Glutamatergic neuron (in vitro differentiated cells): ENCODE results near the gene ZBTB7C. TPM values are rescaled to one million over a fixed set of nuclear protein-coding genes. Genes with fewer than 3 reads are reported as not detected.

ENCODE experiments used
- DNase-seq: peaks from one replicate; pipeline ENCODE4 v3.0.0; 2022
- H3K27ac Mint-ChIP-seq: one replicate; pipeline ENCODE4 v1.8.0; 2020; ENCODE audit warnings: mild to moderate bottlenecking, mixed read lengths, inconsistent platforms; ENCODE audit not compliant: unreplicated experiment
- H3K27me3 Mint-ChIP-seq: one replicate; pipeline ENCODE4 v1.8.0; 2020; ENCODE audit warnings: mild to moderate bottlenecking, moderate library complexity, mixed read lengths, inconsistent platforms; ENCODE audit not compliant: unreplicated experiment
- H3K36me3 Mint-ChIP-seq: one replicate; pipeline ENCODE4 v1.8.0; 2020; ENCODE audit warnings: mild to moderate bottlenecking, mixed read lengths, inconsistent platforms; ENCODE audit not compliant: unreplicated experiment
- H3K4me1 Mint-ChIP-seq: one replicate; pipeline ENCODE4 v1.8.0; 2020; ENCODE audit warnings: mild to moderate bottlenecking, low read depth, mixed read lengths, inconsistent platforms; ENCODE audit not compliant: unreplicated experiment
- H3K4me3 Mint-ChIP-seq: one replicate; pipeline ENCODE4 v1.8.0; 2020; ENCODE audit warnings: mild to moderate bottlenecking, mixed read lengths, inconsistent platforms; ENCODE audit not compliant: unreplicated experiment
- H3K9me3 Mint-ChIP-seq: one replicate; pipeline ENCODE4 v1.8.0; 2020; ENCODE audit warnings: mild to moderate bottlenecking, moderate library complexity, mixed read lengths, inconsistent platforms; ENCODE audit not compliant: unreplicated experiment
- CTCF ChIP-seq: fragments of 200-600 bp; sonication (generic); IDR thresholded peaks from one replicate; pipeline ENCODE4 v1.5.0; 2021; ENCODE audit not compliant: partially characterized antibody, unreplicated experiment
- total RNA-seq: library from RNA; stranded (reverse); fragmentation: NEBNext Ultra II Directional; extraction: Animal tissue kit (Norgen Biotek cat#: 25700); gene quantifications from one replicate; pipeline ENCODE4 v1.2.1, GENCODE V29; 2021; ENCODE audit not compliant: unreplicated experiment

ZBTB7C gene
- total RNA-seq, 1 donor from 2014 or later: 10.6 TPM

- H3K36me3 Mint-ChIP-seq: no peaks in the 10 kb centered on the region
- DNase-seq: no peak
- no peak overlapping the region for H3K27ac Mint-ChIP-seq
- TF ChIP-seq CTCF: no peak
- peaks cover 3% of the 10 kb centered on the region for H3K9me3 Mint-ChIP-seq
- H3K4me1 Mint-ChIP-seq: peaks cover 3% of the 10 kb centered on the region
- peaks cover 5% of the 10 kb centered on the region for H3K27me3 Mint-ChIP-seq
- H3K4me3 Mint-ChIP-seq: no peak overlapping the region
Measured at GRCh38 chr18:48017635-48018034, 391.5 kb downstream of the ZBTB7C start.

GRCh38 chr18:48013162-48013561 lies 396.0 kb downstream of the ZBTB7C start:
- Mint-ChIP-seq H3K27me3 (peaks cover 5% of the 10 kb centered on the region), H3K4me3 (no peak overlapping the region), H3K27ac (no peak overlapping the region), H3K4me1 (peaks cover 11% of the 10 kb centered on the region), H3K9me3 (peaks cover 14% of the 10 kb centered on the region), H3K36me3 (no peaks in the 10 kb centered on the region)
- TF ChIP-seq CTCF: no peak
- no peak for DNase-seq

GRCh38 chr18:48011926-48012465 lies 397.2 kb downstream of the ZBTB7C start:
- H3K4me3 Mint-ChIP-seq: peak overlapping the region; percentile 43
- peaks cover 5% of the 10 kb centered on the region for H3K27me3 Mint-ChIP-seq
- peak overlapping the region; percentile 75 for H3K27ac Mint-ChIP-seq
- peaks cover 11% of the 10 kb centered on the region for H3K4me1 Mint-ChIP-seq
- H3K36me3 Mint-ChIP-seq: no peaks in the 10 kb centered on the region
- H3K9me3 Mint-ChIP-seq: peaks cover 14% of the 10 kb centered on the region
- no peak for DNase-seq
- TF ChIP-seq CTCF: no peak

- H3K4me3 Mint-ChIP-seq: no peak overlapping the region
- peaks cover 5% of the 10 kb centered on the region for H3K27me3 Mint-ChIP-seq
- no peak for DNase-seq
- H3K27ac Mint-ChIP-seq: no peak overlapping the region
- no peaks in the 10 kb centered on the region for H3K36me3 Mint-ChIP-seq
- peaks cover 11% of the 10 kb centered on the region for H3K4me1 Mint-ChIP-seq
- peaks cover 18% of the 10 kb centered on the region for H3K9me3 Mint-ChIP-seq
- TF ChIP-seq CTCF: no peak
Measured at GRCh38 chr18:48010264-48010663, 398.9 kb downstream of the ZBTB7C start.

GRCh38 chr18:48009116-48009745 lies 400.0 kb downstream of the ZBTB7C start:
- peaks cover 5% of the 10 kb centered on the region for H3K27me3 Mint-ChIP-seq
- TF ChIP-seq CTCF: no peak
- peak overlapping the region; percentile 2 for H3K27ac Mint-ChIP-seq
- H3K9me3 Mint-ChIP-seq: peaks cover 18% of the 10 kb centered on the region
- H3K4me1 Mint-ChIP-seq: peaks cover 11% of the 10 kb centered on the region
- DNase-seq: no peak
- H3K4me3 Mint-ChIP-seq: peak overlapping the region; percentile 50
- H3K36me3 Mint-ChIP-seq: no peaks in the 10 kb centered on the region
